Right lobe of liver (tissue), 6 donors: ENCODE measurements around the gene LIPJ. TPM values are rescaled to one million over a fixed set of nuclear protein-coding genes. Genes with fewer than 3 reads are reported as not detected.

Experiments
- ATAC-seq, 4 donors: fragments of 200-7000 bp; cut with Tn5 transposase; one replicate each; pipeline ENCODE4 v1.9.1; 2020; ENCODE audit warnings: mild to moderate bottlenecking in 4 of 4, moderate library complexity in 4 of 4
- DNase-seq, 3 donors: peaks; one replicate each; pipeline ENCODE4 v3.0.0-alpha.2; 2020
- H3K27ac ChIP-seq, 3 donors: fragments of 200-600 bp; one replicate each; pipeline ENCODE4 v1.8.0; 2022
- H3K27me3 ChIP-seq, 2 donors: fragments of 200-600 bp; one replicate each; pipeline ENCODE4 v1.8.0; 2022
- H3K36me3 ChIP-seq, 4 donors: fragments of 200-600 bp; sonication (generic) in 1 of 4; one replicate each; pipeline versions ENCODE4 v1.5.1 to v1.8.0; 2017 to 2022; ENCODE audit warnings: control low read depth in 1 of 4
- H3K4me1 ChIP-seq, 4 donors: fragments of 200-600 bp; sonication (generic) in 1 of 4; one replicate each; pipeline versions ENCODE4 v1.5.1 to v1.8.0; 2017 to 2022; ENCODE audit warnings: control low read depth in 1 of 4
- H3K4me3 ChIP-seq, 3 donors: fragments of 200-600 bp; one replicate each; pipeline ENCODE4 v1.8.0; 2022
- H3K9me3 ChIP-seq, 4 donors: fragments of 200-600 bp; sonication (generic) in 1 of 4; one replicate each; pipeline versions ENCODE4 v1.5.1 to v1.8.0; 2017 to 2022; ENCODE audit warnings: control low read depth in 1 of 4
- POLR2A ChIP-seq: fragments of 450-650 bp; IDR thresholded peaks from one replicate; pipeline ENCODE4 v1.6.1; 2017; ENCODE audit warnings: antibody characterized with exemption, mild to moderate bottlenecking
- WGBS: methylation state at CpG from one replicate; pipeline ENCODE4 v1.1.6; 2018; ENCODE audit warnings: low coverage, low lambda C conversion rate; ENCODE audit not compliant: insufficient coverage; ENCODE audit errors: missing lambda C conversion rate; 5-methylcytosine and 5-hydroxymethylcytosine counted together
- intact Hi-C, 2 donors: fragments of 100-400 bp; cut with DNase I; formaldehyde crosslinking; loops; one replicate each; pipeline versions ENCODE4 v1.11.2 to v1.14.1; 2022
- long read RNA-seq: library from polyadenylated mRNA; unstranded; transcript quantifications from one replicate; pipeline ENCODE4 v2.0.0, GENCODE V29; 2019
- total RNA-seq, 6 experiments: library from RNA; depleted of rRNA in 2 of 6; stranded (reverse); fragments of >200 nt in 2 of 6; fragmentation: NEBNext Ultra II Directional in 3 of 6; extraction: Animal tissue kit (Norgen Biotek cat#: 25700) in 3 of 6; gene quantifications; one replicate each; pipeline versions ENCODE4 v1.1.0 to v1.2.4, GENCODE V29; 2016 to 2023
- TF ChIP-seq, protein P1 (sequence below), 4 donors: fragments of 200-600 bp in 3 of 4; fragments of 450-650 bp in 1 of 4; IDR thresholded peaks; one replicate each; pipeline versions ENCODE4 v1.5.1 to v1.8.0; 2016 to 2022; ENCODE audit warnings: antibody characterized with exemption in 4 of 4, mild to moderate bottlenecking in 2 of 4
- donor health status: DM: no; HTN: yes; CAD: no.
- donor health status: DM: no; HTN: no; CAD: no.
- donor health status: DM: no; HTN: no; CAD: no.
- donor health status: DM: no; HTN: yes; CAD: no.
- donor health status: DM: no; HTN: yes; CAD: no.

LIPJ gene
- under 1 TPM; 0.06 to 0.42 (median 0.21) TPM for total RNA-seq
- long read RNA-seq, result 0 reads

DNA sequence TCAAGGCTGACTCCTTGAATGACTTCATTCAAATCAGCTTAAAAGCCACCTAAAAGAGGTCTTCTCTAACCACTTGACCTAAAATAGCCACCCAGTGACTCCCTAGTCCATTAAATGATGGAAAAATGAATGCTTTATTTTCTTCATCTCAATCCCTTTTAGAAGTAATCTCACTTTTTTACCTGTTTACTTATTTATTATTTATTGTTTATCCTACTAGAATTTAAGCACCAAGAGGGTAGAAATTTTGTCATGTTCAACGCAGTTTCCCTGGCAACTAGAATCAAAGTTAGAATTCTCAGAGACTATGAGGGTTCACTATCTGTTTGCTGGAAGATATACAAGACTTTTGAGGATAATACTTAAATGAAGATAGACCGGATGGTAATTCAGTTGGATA, at the start of gene LIPJ:
LIPJ (plus strand) TSS at position 301 of the 400 bp plus-strand sequence. CDS start 3,926 bp downstream, outside the sequence.
- TF ChIP-seq POLR2A, result no peak
- TF ChIP-seq, protein P1, sequence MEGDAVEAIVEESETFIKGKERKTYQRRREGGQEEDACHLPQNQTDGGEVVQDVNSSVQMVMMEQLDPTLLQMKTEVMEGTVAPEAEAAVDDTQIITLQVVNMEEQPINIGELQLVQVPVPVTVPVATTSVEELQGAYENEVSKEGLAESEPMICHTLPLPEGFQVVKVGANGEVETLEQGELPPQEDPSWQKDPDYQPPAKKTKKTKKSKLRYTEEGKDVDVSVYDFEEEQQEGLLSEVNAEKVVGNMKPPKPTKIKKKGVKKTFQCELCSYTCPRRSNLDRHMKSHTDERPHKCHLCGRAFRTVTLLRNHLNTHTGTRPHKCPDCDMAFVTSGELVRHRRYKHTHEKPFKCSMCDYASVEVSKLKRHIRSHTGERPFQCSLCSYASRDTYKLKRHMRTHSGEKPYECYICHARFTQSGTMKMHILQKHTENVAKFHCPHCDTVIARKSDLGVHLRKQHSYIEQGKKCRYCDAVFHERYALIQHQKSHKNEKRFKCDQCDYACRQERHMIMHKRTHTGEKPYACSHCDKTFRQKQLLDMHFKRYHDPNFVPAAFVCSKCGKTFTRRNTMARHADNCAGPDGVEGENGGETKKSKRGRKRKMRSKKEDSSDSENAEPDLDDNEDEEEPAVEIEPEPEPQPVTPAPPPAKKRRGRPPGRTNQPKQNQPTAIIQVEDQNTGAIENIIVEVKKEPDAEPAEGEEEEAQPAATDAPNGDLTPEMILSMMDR (IDR thresholded peaks at IDR 0.05), result no peak
- no peak for DNase-seq
- Histone ChIP-seq H3K9me3 (no peaks in the 10 kb centered on the region), H3K27ac (no peak within 1 kb of the TSS), H3K27me3 (no peaks in the 10 kb centered on the region), H3K36me3 (no peaks in the 10 kb centered on the region), H3K4me1 (no peaks in the 10 kb centered on the region), H3K4me3 (no peak within 1 kb of the TSS)
- intact Hi-C loops, result no loop called here
- no peak for ATAC-seq
- 86% methylated on average over 2 of the region's 2 CpGs for WGBS

DNA sequence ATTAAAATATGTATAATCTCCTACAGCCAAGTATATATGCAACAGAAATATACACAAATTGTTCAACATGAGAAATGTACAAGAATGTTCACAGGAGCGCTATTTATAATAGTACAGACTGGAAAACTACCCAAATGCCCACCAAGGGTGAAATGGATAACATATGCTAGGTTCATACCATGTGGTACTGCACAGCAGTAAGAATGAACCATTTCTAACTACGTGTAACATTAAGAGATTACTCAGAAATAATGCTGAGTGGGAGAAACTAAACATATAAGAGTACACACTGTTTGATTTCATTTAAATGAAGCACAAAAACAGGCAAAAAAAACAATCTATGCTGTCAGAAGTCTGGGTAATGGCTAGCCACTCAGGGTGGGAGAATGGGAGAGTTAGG, 49.2 kb upstream of the LIPJ start:
- intact Hi-C loops, result no loop called here
- TF ChIP-seq POLR2A, result no peak
- TF ChIP-seq, protein P1 (IDR thresholded peaks at IDR 0.05), result no peak
- DNase-seq (no peak), ATAC-seq (no peak)
- H3K27ac ChIP-seq, result no peak overlapping the region
- H3K4me3 ChIP-seq, result no peak overlapping the region
- 76% methylated on average over 2 of the region's 2 CpGs for WGBS
- H3K36me3 ChIP-seq, result no peaks in the 10 kb centered on the region
- H3K9me3 ChIP-seq, result no peaks in the 10 kb centered on the region
- no peaks in the 10 kb centered on the region for H3K27me3 ChIP-seq
- peaks cover 0 to 32% (median 4%) of the 10 kb centered on the region in 4 donors for H3K4me1 ChIP-seq

DNA sequence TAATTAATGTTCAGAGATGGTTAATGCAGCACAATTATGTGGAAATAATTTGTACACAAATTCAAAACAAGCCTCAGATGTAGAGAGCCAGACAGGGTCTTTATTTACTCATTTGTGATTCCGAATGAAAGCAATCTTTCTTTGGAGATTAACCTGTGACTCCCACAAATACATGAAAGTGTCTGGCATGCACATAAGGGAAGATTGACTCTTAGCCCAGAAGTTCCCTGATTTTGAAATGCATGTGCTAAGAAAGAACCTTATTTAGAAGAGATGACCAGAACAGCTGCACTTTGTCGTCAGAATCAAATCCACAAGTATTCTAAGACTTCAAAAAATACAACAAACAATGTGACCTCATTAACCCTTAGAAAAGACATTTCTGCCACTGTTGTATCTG, 48.5 kb upstream of the LIPJ start:
- DNase-seq (no peak), ATAC-seq (peak in 1 of 4 donors; percentile 24)
- no peak overlapping the region for H3K27ac ChIP-seq

DNA sequence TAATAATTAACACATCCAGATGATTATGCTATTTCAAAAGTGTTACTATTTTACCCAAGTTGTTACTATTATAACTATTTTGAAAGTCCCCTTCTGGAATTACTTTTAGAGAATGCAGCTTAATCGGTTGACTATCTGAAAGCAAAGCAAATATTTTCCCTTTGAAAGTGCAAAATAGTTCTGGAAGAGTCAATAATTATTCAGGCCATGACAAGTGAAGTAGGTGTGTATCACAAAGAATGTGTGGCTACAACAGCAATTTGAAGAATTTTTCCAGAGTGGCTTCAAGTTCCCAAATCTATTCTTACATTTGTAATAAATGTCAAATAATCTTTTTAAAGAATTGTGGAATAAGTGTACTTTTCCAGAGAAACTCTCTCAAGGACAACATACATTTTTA, 46.2 kb upstream of the LIPJ start:
- Histone ChIP-seq H3K36me3 (no peaks in the 10 kb centered on the region), H3K27me3 (no peaks in the 10 kb centered on the region), H3K4me3 (no peak overlapping the region), H3K4me1 (peaks cover 0 to 19% (median 2%) of the 10 kb centered on the region in 4 donors), H3K27ac (peak overlapping the region in 1 of 3 donors; percentile 45), H3K9me3 (no peaks in the 10 kb centered on the region)
- intact Hi-C loops, result no loop called here
- WGBS, result 31% methylated on average over 1 of the region's 1 CpG
- TF ChIP-seq, protein P1 (IDR thresholded peaks at IDR 0.05), result no peak
- no peak for TF ChIP-seq POLR2A
- peak; percentile 48 to 84 (median 68) for ATAC-seq
- DNase-seq, result no peak

More for the DNA sequence above, 48.5 kb upstream of the LIPJ start:
- H3K4me3 ChIP-seq, result no peak overlapping the region
- no peaks in the 10 kb centered on the region for H3K27me3 ChIP-seq
- H3K36me3 ChIP-seq, result no peaks in the 10 kb centered on the region
- intact Hi-C loops, result no loop called here
- H3K9me3 ChIP-seq, result no peaks in the 10 kb centered on the region
- 0% methylated on average over 2 of the region's 2 CpGs for WGBS
- peaks cover 0 to 32% (median 4%) of the 10 kb centered on the region in 4 donors for H3K4me1 ChIP-seq
- TF ChIP-seq POLR2A, result no peak
- TF ChIP-seq, protein P1 (IDR thresholded peaks at IDR 0.05), result no peak
